Measurements from ENCODE around the gene GPC5.
"Not testable (repeated sequence)": the region's sequence is repeated elsewhere in the genome, so short reads cannot be mapped to it uniquely, and the experiment has no call there.

Gene GPC5

GRCh38 chr13:92535222-92536006 lies 1137.0 kb downstream of the GPC5 start:
- 98% methylated on average over 4 of the region's 6 CpGs for WGBS
- H2BK15ac ChIP-seq (ENCODE audit: low read depth, poor library complexity, severe bottlenecking), result no peak overlapping the region
- DNase-seq, result no peak

GRCh38 chr13:92537471-92537870 lies 1139.0 kb downstream of the GPC5 start:
- Histone ChIP-seq H3K27me3 (ENCODE audit: control insufficient read depth in 1 of 2, insufficient read depth in 1 of 2, low read length in 2 of 2) (no peaks in the 10 kb centered on the region), H4K91ac (ENCODE audit: low read length) (no peak overlapping the region), H3K27ac (ENCODE audit: low read length, poor library complexity, severe bottlenecking) (no peak overlapping the region), H3K23ac (ENCODE audit: low read length in 2 of 2) (no peak overlapping the region), H2BK120ac (ENCODE audit: low read depth, low read length) (no peak overlapping the region), H3K4ac (ENCODE audit: low read depth in 1 of 2, low read length in 2 of 2) (no peak overlapping the region), H3K4me3 (ENCODE audit: insufficient read depth in 1 of 2, low read depth in 1 of 2, low read length in 2 of 2) (no peak overlapping the region), H3K9me3 (ENCODE audit: control insufficient read depth, low read length) (peaks cover 5% of the 10 kb centered on the region), H2BK12ac (ENCODE audit: low read length in 2 of 2) (no peak overlapping the region), H2BK5ac (ENCODE audit: low read depth, low read length, poor library complexity, severe bottlenecking) (no peak overlapping the region), H3K4me2 (ENCODE audit: low read length, poor library complexity, severe bottlenecking) (no peak overlapping the region), H3K36me3 (ENCODE audit: control insufficient read depth in 1 of 2, insufficient read depth in 2 of 2, low read depth in 1 of 2, low read length in 2 of 2) (no peaks in the 10 kb centered on the region), H2AFZ (ENCODE audit: low read depth, low read length) (no peak overlapping the region), H3K4me1 (ENCODE audit: control insufficient read depth, insufficient read depth, low read depth, low read length) (no peaks in the 10 kb centered on the region), H2AK5ac (ENCODE audit: low read length, severe bottlenecking) (no peak overlapping the region), H3K18ac (ENCODE audit: low read depth in 1 of 2, low read length in 2 of 2) (no peak overlapping the region), H2BK15ac (ENCODE audit: low read depth, poor library complexity, severe bottlenecking) (no peak overlapping the region), H3K79me1 (replicated peaks; ENCODE audit: low read length, poor library complexity, severe bottlenecking) (no peaks in the 10 kb centered on the region), H3K14ac (ENCODE audit: low read length in 2 of 2) (no peak overlapping the region), H3K9ac (ENCODE audit: low read length) (no peak overlapping the region), H4K8ac (ENCODE audit: low read length) (no peak overlapping the region)
- 86% methylated on average over 1 of the region's 2 CpGs for WGBS
- no peak for DNase-seq

More at GRCh38 chr13:92535222-92536006, 1137.0 kb downstream of the GPC5 start:
- Histone ChIP-seq H3K79me1 (replicated peaks; ENCODE audit: low read length, poor library complexity, severe bottlenecking) (no peaks in the 10 kb centered on the region), H3K9me3 (ENCODE audit: control insufficient read depth, low read length) (no peaks in the 10 kb centered on the region), H2BK5ac (ENCODE audit: low read depth, low read length, poor library complexity, severe bottlenecking) (no peak overlapping the region), H3K18ac (ENCODE audit: low read depth in 1 of 2, low read length in 2 of 2) (no peak overlapping the region), H3K4me1 (ENCODE audit: control insufficient read depth, insufficient read depth, low read depth, low read length) (no peaks in the 10 kb centered on the region), H3K27me3 (ENCODE audit: control insufficient read depth in 1 of 2, insufficient read depth in 1 of 2, low read length in 2 of 2) (no peaks in the 10 kb centered on the region), H3K14ac (ENCODE audit: low read length in 2 of 2) (no peak overlapping the region), H3K4me3 (ENCODE audit: insufficient read depth in 1 of 2, low read depth in 1 of 2, low read length in 2 of 2) (no peak overlapping the region), H3K36me3 (ENCODE audit: control insufficient read depth in 1 of 2, insufficient read depth in 2 of 2, low read depth in 1 of 2, low read length in 2 of 2) (no peaks in the 10 kb centered on the region), H3K27ac (ENCODE audit: low read length, poor library complexity, severe bottlenecking) (no peak overlapping the region), H2BK12ac (ENCODE audit: low read length in 2 of 2) (no peak overlapping the region), H4K8ac (ENCODE audit: low read length) (no peak overlapping the region), H2AFZ (ENCODE audit: low read depth, low read length) (no peak overlapping the region), H2AK5ac (ENCODE audit: low read length, severe bottlenecking) (no peak overlapping the region), H3K4ac (ENCODE audit: low read depth in 1 of 2, low read length in 2 of 2) (no peak overlapping the region), H3K23ac (ENCODE audit: low read length in 2 of 2) (no peak overlapping the region), H3K4me2 (ENCODE audit: low read length, poor library complexity, severe bottlenecking) (no peak overlapping the region), H4K91ac (ENCODE audit: low read length) (no peak overlapping the region), H2BK120ac (ENCODE audit: low read depth, low read length) (no peak overlapping the region), H3K9ac (ENCODE audit: low read length) (no peak overlapping the region)

GRCh38 chr13:92538164-92538563 lies 1139.7 kb downstream of the GPC5 start:
- no peaks in the 10 kb centered on the region for H3K36me3 ChIP-seq (ENCODE audit: control insufficient read depth in 1 of 2, insufficient read depth in 2 of 2, low read depth in 1 of 2, low read length in 2 of 2)
- no peak overlapping the region for H3K14ac ChIP-seq (ENCODE audit: low read length in 2 of 2)
- no peak overlapping the region for H2BK5ac ChIP-seq (ENCODE audit: low read depth, low read length, poor library complexity, severe bottlenecking)
- H2AFZ ChIP-seq (ENCODE audit: low read depth, low read length), result no peak overlapping the region
- H2BK15ac ChIP-seq (ENCODE audit: low read depth, poor library complexity, severe bottlenecking), result no peak overlapping the region
- no peak overlapping the region for H2BK120ac ChIP-seq (ENCODE audit: low read depth, low read length)
- H3K23ac ChIP-seq (ENCODE audit: low read length in 2 of 2), result no peak overlapping the region
- H3K79me1 ChIP-seq (replicated peaks; ENCODE audit: low read length, poor library complexity, severe bottlenecking), result no peaks in the 10 kb centered on the region
- H3K27me3 ChIP-seq (ENCODE audit: control insufficient read depth in 1 of 2, insufficient read depth in 1 of 2, low read length in 2 of 2), result no peaks in the 10 kb centered on the region
- no peak overlapping the region for H3K18ac ChIP-seq (ENCODE audit: low read depth in 1 of 2, low read length in 2 of 2)
- DNase-seq, result no peak
- no peak overlapping the region for H2AK5ac ChIP-seq (ENCODE audit: low read length, severe bottlenecking)
- no peak overlapping the region for H3K9ac ChIP-seq (ENCODE audit: low read length)
- no peak overlapping the region for H3K4me2 ChIP-seq (ENCODE audit: low read length, poor library complexity, severe bottlenecking)
- H2BK12ac ChIP-seq (ENCODE audit: low read length in 2 of 2), result no peak overlapping the region
- no peaks in the 10 kb centered on the region for H3K4me1 ChIP-seq (ENCODE audit: control insufficient read depth, insufficient read depth, low read depth, low read length)
- 98% methylated on average over 3 of the region's 3 CpGs for WGBS
- H4K91ac ChIP-seq (ENCODE audit: low read length), result no peak overlapping the region
- H4K8ac ChIP-seq (ENCODE audit: low read length), result no peak overlapping the region
- no peak overlapping the region for H3K27ac ChIP-seq (ENCODE audit: low read length, poor library complexity, severe bottlenecking)
- H3K4me3 ChIP-seq (ENCODE audit: insufficient read depth in 1 of 2, low read depth in 1 of 2, low read length in 2 of 2), result no peak overlapping the region
- H3K4ac ChIP-seq (ENCODE audit: low read depth in 1 of 2, low read length in 2 of 2), result no peak overlapping the region
- H3K9me3 ChIP-seq (ENCODE audit: control insufficient read depth, low read length), result peaks cover 10% of the 10 kb centered on the region

- not testable (repeated sequence) for H2AFZ ChIP-seq (ENCODE audit: low read depth, low read length); H3K4me3 ChIP-seq (ENCODE audit: insufficient read depth in 1 of 2, low read depth in 1 of 2, low read length in 2 of 2); DNase-seq; H3K27me3 ChIP-seq (ENCODE audit: control insufficient read depth in 1 of 2, insufficient read depth in 1 of 2, low read length in 2 of 2); H3K4me1 ChIP-seq (ENCODE audit: control insufficient read depth, insufficient read depth, low read depth, low read length); H4K91ac ChIP-seq (ENCODE audit: low read length); H3K79me1 ChIP-seq (replicated peaks; ENCODE audit: low read length, poor library complexity, severe bottlenecking); H3K9me3 ChIP-seq (ENCODE audit: control insufficient read depth, low read length); H2AK5ac ChIP-seq (ENCODE audit: low read length, severe bottlenecking); H2BK120ac ChIP-seq (ENCODE audit: low read depth, low read length); H2BK12ac ChIP-seq (ENCODE audit: low read length in 2 of 2); H4K8ac ChIP-seq (ENCODE audit: low read length); H3K23ac ChIP-seq (ENCODE audit: low read length in 2 of 2); H3K36me3 ChIP-seq (ENCODE audit: control insufficient read depth in 1 of 2, insufficient read depth in 2 of 2, low read depth in 1 of 2, low read length in 2 of 2); H3K4me2 ChIP-seq (ENCODE audit: low read length, poor library complexity, severe bottlenecking); H2BK15ac ChIP-seq (ENCODE audit: low read depth, poor library complexity, severe bottlenecking); H3K9ac ChIP-seq (ENCODE audit: low read length); H3K27ac ChIP-seq (ENCODE audit: low read length, poor library complexity, severe bottlenecking); H3K14ac ChIP-seq (ENCODE audit: low read length in 2 of 2); H3K4ac ChIP-seq (ENCODE audit: low read depth in 1 of 2, low read length in 2 of 2); H2BK5ac ChIP-seq (ENCODE audit: low read depth, low read length, poor library complexity, severe bottlenecking); H3K18ac ChIP-seq (ENCODE audit: low read depth in 1 of 2, low read length in 2 of 2)
- 98% methylated on average over 3 of the region's 4 CpGs for WGBS
Observed at GRCh38 chr13:92539148-92539547, 1140.7 kb downstream of the GPC5 start.
